WERI-Rb-1 (cell line): ENCODE measurements around the gene ARL15.

Source experiments
- DNase-seq: peaks from one replicate; pipeline ENCODE4 v3.0.0-alpha.2; 2020
- H3K27ac ChIP-seq: fragments of 250-450 bp; sonication (Bioruptor Pico); 2 replicates; pipeline ENCODE4 v1.5.1; 2020; ENCODE audit warnings: mild to moderate bottlenecking, moderate library complexity
- H3K27me3 ChIP-seq: fragments of 250-450 bp; sonication (Bioruptor Pico); 2 replicates; pipeline ENCODE4 v1.5.1; 2021; ENCODE audit warnings: mild to moderate bottlenecking, low read depth, moderate library complexity; ENCODE audit not compliant: insufficient read depth, severe bottlenecking
- H3K36me3 ChIP-seq: fragments of 250-450 bp; sonication (Bioruptor Pico); 2 replicates; pipeline ENCODE4 v1.5.1; 2020; ENCODE audit warnings: mild to moderate bottlenecking, moderate library complexity
- H3K4me3 ChIP-seq: 2 replicates; pipeline ENCODE4 v1.5.1; 2011; ENCODE audit warnings: low read depth, mild to moderate bottlenecking, control low read depth, low read length
- H3K9me3 ChIP-seq: fragments of 250-450 bp; sonication (Bioruptor Pico); 2 replicates; pipeline ENCODE4 v1.5.1; 2021; ENCODE audit warnings: mild to moderate bottlenecking, moderate library complexity; ENCODE audit not compliant: severe bottlenecking
- TF ChIP-seq, protein P1 (sequence below): IDR thresholded peaks from 2 replicates; pipeline ENCODE4 v1.5.1; 2011; ENCODE audit warnings: low read depth, mild to moderate bottlenecking, control low read depth, inconsistent platforms, low read length

ARL15 gene

DNA sequence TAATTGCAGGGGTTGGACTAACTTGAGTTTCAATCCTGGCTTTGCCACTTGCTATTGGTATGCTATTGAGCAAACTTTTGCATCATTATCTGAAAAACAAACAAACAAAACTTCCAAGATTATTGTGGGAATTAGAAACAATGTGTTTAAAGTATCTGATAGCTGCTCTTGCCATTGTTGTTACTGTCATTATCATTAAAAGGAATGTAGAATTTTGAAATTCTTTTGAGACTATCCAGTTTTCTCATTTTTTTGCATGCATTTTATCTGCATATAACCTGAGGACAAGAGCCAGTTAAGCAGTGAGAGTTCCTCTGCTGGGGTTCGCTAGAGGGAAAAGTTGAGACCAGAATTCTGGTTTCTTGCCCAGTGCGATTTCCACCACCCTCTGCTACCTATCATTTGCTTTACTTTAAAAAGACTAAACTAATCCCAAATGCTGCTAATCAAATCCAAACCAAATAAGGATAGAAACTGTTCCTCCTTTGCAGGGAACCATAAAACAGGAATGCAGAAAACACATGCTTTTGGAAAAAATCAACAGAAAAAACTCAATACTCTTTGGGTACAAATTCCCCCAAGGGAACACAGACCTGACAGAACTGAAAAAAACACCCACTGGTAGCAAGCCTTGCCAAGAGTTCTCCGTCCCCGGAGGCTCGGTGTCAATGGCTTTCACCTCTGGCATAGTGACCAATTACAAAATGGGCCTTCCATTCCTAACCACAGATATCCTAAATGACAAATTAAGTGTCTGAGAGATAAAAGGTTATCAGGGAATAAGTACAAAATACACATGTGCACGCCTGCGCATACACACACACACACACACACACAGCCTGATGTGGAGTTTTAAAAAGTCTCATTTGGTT lies 373.7 kb downstream of the ARL15 start:
- Histone ChIP-seq H3K27ac (no peak overlapping the region), H3K27me3 (no peaks in the 10 kb centered on the region)

DNA sequence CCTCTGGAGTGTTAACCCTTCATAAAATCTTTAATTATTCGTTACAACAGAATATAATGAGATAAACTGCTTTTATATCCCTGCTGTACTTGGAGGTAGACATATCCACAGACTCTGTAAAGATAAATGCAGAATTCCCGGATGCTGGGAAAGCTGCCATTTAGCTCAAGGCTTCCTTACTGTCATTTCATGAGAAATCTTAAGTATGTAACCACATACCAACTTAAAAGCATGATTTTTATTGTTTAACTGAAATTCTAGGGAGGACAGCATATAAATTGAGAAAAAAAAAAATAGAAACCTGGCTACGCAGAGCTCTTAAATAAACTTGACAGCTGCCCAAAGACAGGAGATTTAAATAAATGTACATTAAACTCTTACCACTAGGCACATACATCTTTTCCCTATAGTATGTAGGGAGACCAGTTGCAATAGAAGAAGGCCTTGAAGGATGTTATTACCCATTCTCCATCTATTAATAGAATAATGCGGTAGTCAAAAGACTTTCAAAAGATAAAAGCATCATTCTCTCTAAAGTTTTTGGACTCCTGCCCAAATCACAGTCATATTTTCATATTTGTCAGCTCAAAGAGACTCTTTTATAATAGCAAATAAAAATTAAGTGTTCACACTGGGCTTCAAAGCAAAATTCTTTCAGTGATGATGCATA lies 376.1 kb downstream of the ARL15 start:
- Histone ChIP-seq H3K36me3 (no peaks in the 10 kb centered on the region), H3K27ac (no peak overlapping the region), H3K27me3 (no peaks in the 10 kb centered on the region), H3K4me3 (no peak overlapping the region), H3K9me3 (no peaks in the 10 kb centered on the region)
- TF ChIP-seq, protein P1, sequence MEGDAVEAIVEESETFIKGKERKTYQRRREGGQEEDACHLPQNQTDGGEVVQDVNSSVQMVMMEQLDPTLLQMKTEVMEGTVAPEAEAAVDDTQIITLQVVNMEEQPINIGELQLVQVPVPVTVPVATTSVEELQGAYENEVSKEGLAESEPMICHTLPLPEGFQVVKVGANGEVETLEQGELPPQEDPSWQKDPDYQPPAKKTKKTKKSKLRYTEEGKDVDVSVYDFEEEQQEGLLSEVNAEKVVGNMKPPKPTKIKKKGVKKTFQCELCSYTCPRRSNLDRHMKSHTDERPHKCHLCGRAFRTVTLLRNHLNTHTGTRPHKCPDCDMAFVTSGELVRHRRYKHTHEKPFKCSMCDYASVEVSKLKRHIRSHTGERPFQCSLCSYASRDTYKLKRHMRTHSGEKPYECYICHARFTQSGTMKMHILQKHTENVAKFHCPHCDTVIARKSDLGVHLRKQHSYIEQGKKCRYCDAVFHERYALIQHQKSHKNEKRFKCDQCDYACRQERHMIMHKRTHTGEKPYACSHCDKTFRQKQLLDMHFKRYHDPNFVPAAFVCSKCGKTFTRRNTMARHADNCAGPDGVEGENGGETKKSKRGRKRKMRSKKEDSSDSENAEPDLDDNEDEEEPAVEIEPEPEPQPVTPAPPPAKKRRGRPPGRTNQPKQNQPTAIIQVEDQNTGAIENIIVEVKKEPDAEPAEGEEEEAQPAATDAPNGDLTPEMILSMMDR: no peak
- no peak for DNase-seq

More for the DNA sequence above, 373.7 kb downstream of the ARL15 start:
- DNase-seq: no peak
- Histone ChIP-seq H3K36me3 (no peaks in the 10 kb centered on the region), H3K9me3 (no peaks in the 10 kb centered on the region), H3K4me3 (no peak overlapping the region)
- TF ChIP-seq, protein P1: no peak

DNA sequence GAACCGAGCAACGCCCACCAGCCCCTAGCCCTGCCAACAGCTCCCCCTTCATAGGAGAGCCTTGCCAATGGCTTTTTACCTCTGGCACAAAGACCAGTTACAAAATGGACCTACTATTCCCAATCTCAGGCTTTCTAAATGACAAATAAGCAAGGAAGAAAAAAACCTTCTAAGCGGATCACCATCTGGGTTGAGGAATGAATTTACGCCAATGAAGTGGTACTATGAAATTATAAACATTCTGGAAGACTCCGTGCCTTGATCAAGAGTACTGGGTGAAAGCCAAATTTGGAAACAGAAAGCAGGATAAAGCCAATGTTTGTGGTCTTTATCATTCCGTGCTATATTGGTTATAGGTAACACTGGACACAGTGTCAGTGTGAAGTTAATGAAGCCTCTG lies 378.0 kb downstream of the ARL15 start:
- no peak overlapping the region for H3K27ac ChIP-seq
- H3K9me3 ChIP-seq: no peaks in the 10 kb centered on the region
- no peak overlapping the region for H3K4me3 ChIP-seq
- no peaks in the 10 kb centered on the region for H3K27me3 ChIP-seq
- TF ChIP-seq, protein P1: no peak
- DNase-seq: no peak
- H3K36me3 ChIP-seq: no peaks in the 10 kb centered on the region

DNA sequence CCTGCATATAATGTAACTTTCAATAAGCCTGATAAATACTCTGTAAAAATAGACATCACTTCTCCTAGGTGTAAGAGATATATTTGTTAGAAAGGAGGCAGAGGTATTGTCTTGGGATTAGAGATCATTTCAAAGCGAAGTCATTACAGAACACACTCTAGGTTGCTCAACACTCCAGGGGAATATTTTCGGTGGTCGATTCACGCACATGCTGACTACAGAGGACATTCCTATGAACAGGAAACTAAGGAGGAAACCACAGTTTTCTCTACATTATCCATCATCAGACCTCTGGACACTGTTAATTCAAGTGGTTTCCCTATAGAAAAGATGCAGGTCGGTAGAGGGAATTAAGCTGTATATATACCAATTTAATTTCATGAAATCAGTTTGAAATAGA lies 379.9 kb downstream of the ARL15 start:
- no peak for DNase-seq
- Histone ChIP-seq H3K27me3 (no peaks in the 10 kb centered on the region), H3K36me3 (no peaks in the 10 kb centered on the region), H3K27ac (no peak overlapping the region), H3K4me3 (no peak overlapping the region), H3K9me3 (no peaks in the 10 kb centered on the region)
- TF ChIP-seq, protein P1: no peak

DNA sequence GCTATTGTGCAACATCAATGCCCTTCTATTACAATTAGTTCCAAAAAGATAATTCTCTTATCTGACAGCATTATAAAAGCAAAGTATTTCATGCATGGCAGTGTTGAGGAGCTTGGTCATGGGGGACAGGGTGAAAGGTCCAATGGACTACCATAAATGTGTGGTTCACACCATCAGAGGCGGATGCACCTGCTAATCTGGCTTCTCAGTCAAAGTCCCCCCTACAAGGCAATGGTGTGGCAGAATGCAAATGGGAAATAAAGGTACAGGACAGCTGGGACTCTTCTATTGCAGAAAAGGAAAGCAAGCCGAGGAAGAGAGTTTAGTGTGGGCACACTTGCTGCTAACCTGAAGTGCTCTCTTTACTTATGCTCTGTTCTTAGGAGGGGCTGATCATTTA lies 380.8 kb downstream of the ARL15 start:
- H3K4me3 ChIP-seq: no peak overlapping the region
- no peak for DNase-seq
- TF ChIP-seq, protein P1: no peak
- H3K36me3 ChIP-seq: no peaks in the 10 kb centered on the region
- H3K27ac ChIP-seq: no peak overlapping the region
- no peaks in the 10 kb centered on the region for H3K9me3 ChIP-seq
- H3K27me3 ChIP-seq: no peaks in the 10 kb centered on the region
